Coronary artery (tissue), 2 donors: Measurements from ENCODE around the gene BMP2K.
"Not testable (repeated sequence)": the region's sequence is repeated elsewhere in the genome, so short reads cannot be mapped to it uniquely, and the experiment has no call there.

Experiments used
- DNase-seq: peaks from one replicate; pipeline ENCODE4 v3.0.0-alpha.2; 2017; ENCODE audit warnings: low spot score
- H3K27ac ChIP-seq, 2 donors: fragments of 200-600 bp; sonication (generic); one replicate each; pipeline ENCODE4 v1.5.1; 2016 to 2019
- H3K4me3 ChIP-seq: fragments of 200-600 bp; sonication (generic); 2 replicates; pipeline ENCODE4 v1.5.1; 2016; ENCODE audit warnings: mild to moderate bottlenecking, moderate library complexity
- TF ChIP-seq, protein P1 (sequence below): fragments of 200-600 bp; sonication (generic); IDR thresholded peaks from one replicate; pipeline ENCODE4 v1.5.1; 2019; ENCODE audit warnings: antibody characterized with exemption

The BMP2K gene

GRCh38 chr4:78902298-78902697 lies 126.1 kb downstream of the BMP2K start:
- Histone ChIP-seq H3K4me3 (no peak overlapping the region), H3K27ac (no peak overlapping the region)
- TF ChIP-seq, protein P1, sequence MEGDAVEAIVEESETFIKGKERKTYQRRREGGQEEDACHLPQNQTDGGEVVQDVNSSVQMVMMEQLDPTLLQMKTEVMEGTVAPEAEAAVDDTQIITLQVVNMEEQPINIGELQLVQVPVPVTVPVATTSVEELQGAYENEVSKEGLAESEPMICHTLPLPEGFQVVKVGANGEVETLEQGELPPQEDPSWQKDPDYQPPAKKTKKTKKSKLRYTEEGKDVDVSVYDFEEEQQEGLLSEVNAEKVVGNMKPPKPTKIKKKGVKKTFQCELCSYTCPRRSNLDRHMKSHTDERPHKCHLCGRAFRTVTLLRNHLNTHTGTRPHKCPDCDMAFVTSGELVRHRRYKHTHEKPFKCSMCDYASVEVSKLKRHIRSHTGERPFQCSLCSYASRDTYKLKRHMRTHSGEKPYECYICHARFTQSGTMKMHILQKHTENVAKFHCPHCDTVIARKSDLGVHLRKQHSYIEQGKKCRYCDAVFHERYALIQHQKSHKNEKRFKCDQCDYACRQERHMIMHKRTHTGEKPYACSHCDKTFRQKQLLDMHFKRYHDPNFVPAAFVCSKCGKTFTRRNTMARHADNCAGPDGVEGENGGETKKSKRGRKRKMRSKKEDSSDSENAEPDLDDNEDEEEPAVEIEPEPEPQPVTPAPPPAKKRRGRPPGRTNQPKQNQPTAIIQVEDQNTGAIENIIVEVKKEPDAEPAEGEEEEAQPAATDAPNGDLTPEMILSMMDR, result no peak
- no peak for DNase-seq

GRCh38 chr4:78904143-78904542 lies 128.0 kb downstream of the BMP2K start:
- DNase-seq, result no peak
- Histone ChIP-seq H3K4me3 (no peak overlapping the region), H3K27ac (no peak overlapping the region)
- TF ChIP-seq, protein P1, result no peak

DNA sequence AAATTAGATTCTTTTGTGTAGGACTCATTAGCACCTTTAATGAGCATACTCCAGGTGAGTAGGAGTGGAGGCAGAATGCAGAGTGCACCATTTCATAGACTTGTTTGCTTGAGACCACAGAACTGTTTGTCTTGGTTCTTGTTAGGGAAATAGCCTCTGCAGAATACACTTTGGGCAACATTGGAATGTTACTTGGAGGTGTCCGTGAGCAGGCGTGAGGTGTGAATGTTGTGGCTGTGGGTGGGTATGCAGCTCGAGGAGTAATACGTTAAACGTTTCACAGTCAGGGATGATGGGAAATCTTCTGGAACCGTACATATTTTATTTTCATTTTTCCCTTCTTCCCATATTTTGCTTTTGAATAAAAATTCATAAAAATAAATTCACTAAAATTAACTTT lies 131.5 kb downstream of the BMP2K start:
- no peak for DNase-seq
- no peak overlapping the region for H3K4me3 ChIP-seq
- TF ChIP-seq, protein P1, result no peak
- H3K27ac ChIP-seq, result no peak overlapping the region

- not testable (repeated sequence) for DNase-seq, H3K27ac ChIP-seq, H3K4me3 ChIP-seq
These were observed 132.8 kb downstream of the BMP2K start for GRCh38 chr4:78908974-78909373.

DNA sequence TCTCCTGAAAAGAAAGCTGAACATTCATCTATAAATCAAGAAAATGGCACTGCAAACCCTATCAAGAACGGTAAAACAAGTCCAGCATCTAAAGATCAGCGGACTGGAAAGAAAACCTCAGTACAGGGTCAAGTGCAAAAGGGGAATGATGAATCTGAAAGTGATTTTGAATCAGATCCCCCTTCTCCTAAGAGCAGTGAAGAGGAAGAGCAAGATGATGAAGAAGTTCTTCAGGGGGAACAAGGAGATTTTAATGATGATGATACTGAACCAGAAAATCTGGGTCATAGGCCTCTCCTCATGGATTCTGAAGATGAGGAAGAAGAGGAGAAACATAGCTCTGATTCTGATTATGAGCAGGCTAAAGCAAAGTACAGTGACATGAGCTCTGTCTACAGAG lies 134.5 kb downstream of the BMP2K start:
- TF ChIP-seq, protein P1, result no peak
- H3K27ac ChIP-seq, result no peak overlapping the region
- DNase-seq, result no peak
- no peak overlapping the region for H3K4me3 ChIP-seq

GRCh38 chr4:78922207-78922606 lies 146.1 kb downstream of the BMP2K start:
- no peak overlapping the region for H3K27ac ChIP-seq
- H3K4me3 ChIP-seq, result no peak overlapping the region
- TF ChIP-seq, protein P1, result no peak
- no peak for DNase-seq

GRCh38 chr4:78923464-78924312 lies 147.5 kb downstream of the BMP2K start:
- no peak overlapping the region for H3K4me3 ChIP-seq
- no peak for DNase-seq
- TF ChIP-seq, protein P1, result no peak
- H3K27ac ChIP-seq, result no peak overlapping the region
